T-cell (primary cell): ENCODE data around the gene HENMT1. TPM values are rescaled to one million over a fixed set of nuclear protein-coding genes. Genes with fewer than 3 reads are reported as not detected.

Experiments
- ATAC-seq, 4 experiments: fragments of 200-7000 bp in 3 of 4; fragments of 150-1000 bp in 1 of 4; cut with Tn5 transposase; replicated peaks in 1 of 4; 1 replicate in 3 of 4; 2 replicates in 1 of 4; pipeline ENCODE4 v1.10.0; 2021; ENCODE audit warnings: moderate library complexity in 3 of 4, mild to moderate bottlenecking in 2 of 4, moderate number of reproducible peaks in 1 of 4
- CTCF ChIA-PET, 2 donors: fragments of 300-600 bp; sonication (Branson Sonifier 250); formaldehyde crosslinking; loops; one replicate each; lab custom pipeline; 2022; ENCODE audit warnings: antibody characterized with exemption in 2 of 2; lab: Charles Lee
- POLR2A ChIA-PET, 2 donors: fragments of 300-600 bp; sonication (Branson Sonifier 250); formaldehyde crosslinking; loops; one replicate each; lab custom pipeline; 2022; ENCODE audit warnings: antibody characterized with exemption in 2 of 2; lab: Charles Lee
- DNase-seq, 35 experiments: peaks; one replicate each; pipeline versions ENCODE4 v3.0.0 to v3.0.0-alpha.2; 2013 to 2023
- H3K27ac ChIP-seq: one replicate; pipeline ENCODE4 v1.5.1; 2013; ENCODE audit warnings: low read length
- H3K27me3 ChIP-seq, 2 experiments: replicated peaks in 1 of 2; 1 replicate in 1 of 2; 2 replicates in 1 of 2; pipeline versions ENCODE4 v1.6.1 to v1.7.0; 2013; ENCODE audit warnings: low read length in 1 of 2, mixed read lengths in 1 of 2; ENCODE audit not compliant: control insufficient read depth in 2 of 2, insufficient read depth in 2 of 2; ENCODE audit errors: extremely low read depth in 1 of 2
- H3K36me3 ChIP-seq, 2 donors: 1 replicate in 1 of 2; 2 replicates in 1 of 2; pipeline versions ENCODE4 v1.6.1 to v1.7.0; 2013; ENCODE audit warnings: low read length in 1 of 2; ENCODE audit not compliant: control insufficient read depth in 2 of 2, insufficient read depth in 1 of 2; ENCODE audit errors: extremely low read depth in 1 of 2
- H3K4me1 ChIP-seq, 2 experiments: 1 replicate in 1 of 2; 2 replicates in 1 of 2; pipeline versions ENCODE4 v1.6.1 to v1.7.0; 2013; ENCODE audit warnings: low read length in 2 of 2, mixed read lengths in 1 of 2; ENCODE audit not compliant: insufficient read depth in 2 of 2, control insufficient read depth in 1 of 2; ENCODE audit errors: extremely low read depth in 1 of 2
- H3K4me3 ChIP-seq, 2 donors: 1 replicate in 1 of 2; 2 replicates in 1 of 2; pipeline versions ENCODE4 v1.5.1 to v1.7.0; 2013; ENCODE audit warnings: mild to moderate bottlenecking in 2 of 2, low read length in 1 of 2, moderate library complexity in 1 of 2; ENCODE audit not compliant: control insufficient read depth in 1 of 2; ENCODE audit errors: extremely low read depth in 1 of 2
- H3K9me3 ChIP-seq: 2 replicates; pipeline ENCODE4 v1.7.0; 2013
- H3K27ac Mint-ChIP-seq, 2 donors: one replicate each; pipeline ENCODE4 v1.8.0; 2020 to 2021; ENCODE audit warnings: mild to moderate bottlenecking in 2 of 2, mixed read lengths in 2 of 2
- H3K27me3 Mint-ChIP-seq, 2 donors: one replicate each; pipeline ENCODE4 v1.8.0; 2021 to 2022; ENCODE audit warnings: mixed read lengths in 2 of 2
- H3K36me3 Mint-ChIP-seq: one replicate; pipeline ENCODE4 v1.8.0; 2021; ENCODE audit warnings: mixed read lengths
- H3K4me1 Mint-ChIP-seq, 3 donors: one replicate each; pipeline ENCODE4 v1.8.0; 2020 to 2022; ENCODE audit warnings: mixed read lengths in 3 of 3, mild to moderate bottlenecking in 1 of 3
- H3K4me3 Mint-ChIP-seq, 3 donors: one replicate each; pipeline ENCODE4 v1.8.0; 2020 to 2022; ENCODE audit warnings: mild to moderate bottlenecking in 3 of 3, mixed read lengths in 3 of 3, moderate library complexity in 3 of 3
- H3K9me3 Mint-ChIP-seq, 3 donors: one replicate each; pipeline ENCODE4 v1.8.0; 2020 to 2022; ENCODE audit warnings: mixed read lengths in 3 of 3
- WGBS: methylation state at CpG from one replicate; pipeline ENCODE4 v1.1.5; 2013; ENCODE audit warnings: missing lambda C conversion rate; ENCODE audit not compliant: insufficient coverage; 5-methylcytosine and 5-hydroxymethylcytosine counted together
- total RNA-seq, 35 experiments: library from RNA in 6 of 35; stranded (reverse) in 6 of 35; fragments of 120-200 nt in 1 of 35; gene quantifications; one replicate each; pipeline versions ENCODE4 v1.2.1 to v1.2.4 and lab custom pipeline; 2013 to 2026

HENMT1 gene
- total RNA-seq, 5 donors from 2014 or later (not counting 1 experiment from before 2014, with no cell fraction given): 11.0 to 20.2 (median 16.0) TPM

GRCh38 chr1:108679586-108680213, 18.8 kb upstream of the HENMT1 start:
- H3K4me1 Mint-ChIP-seq: peaks cover 5 to 8% (median 7%) of the 10 kb centered on the region in 3 donors
- peaks cover 0 to 6% of the 10 kb centered on the region in 2 donors for H3K27me3 Mint-ChIP-seq
- 27% methylated on average over 3 of the region's 10 CpGs for WGBS
- H3K9me3 Mint-ChIP-seq: no peaks in the 10 kb centered on the region
- H3K36me3 ChIP-seq: no peaks in the 10 kb centered on the region
- ATAC-seq (no peak), DNase-seq (no peak)
- H3K27ac ChIP-seq: no peak overlapping the region
- ChIA-PET CTCF (no interaction called here), POLR2A (no interaction called here)
- no peaks in the 10 kb centered on the region for H3K27me3 ChIP-seq
- H3K4me1 ChIP-seq: peaks cover 2 to 10% of the 10 kb centered on the region in 2 experiments
- no peak overlapping the region for H3K4me3 ChIP-seq
- peak overlapping the region in 1 of 3 donors; percentile 16 for H3K4me3 Mint-ChIP-seq
- peak overlapping the region in 1 of 2 donors; percentile 28 for H3K27ac Mint-ChIP-seq
- no peaks in the 10 kb centered on the region for H3K9me3 ChIP-seq
- no peaks in the 10 kb centered on the region for H3K36me3 Mint-ChIP-seq

- Mint-ChIP-seq H3K36me3 (no peaks in the 10 kb centered on the region), H3K9me3 (no peaks in the 10 kb centered on the region), H3K4me3 (no peak overlapping the region), H3K4me1 (peaks cover 5 to 8% (median 7%) of the 10 kb centered on the region in 3 donors), H3K27me3 (peaks cover 0 to 6% of the 10 kb centered on the region in 2 donors), H3K27ac (no peak overlapping the region)
- ChIA-PET POLR2A (interaction anchor here in 1 of 2 donors (0.6 kb wide), 1 partner anchor 702 kb away, joined by 8 read pairs; no protein-coding TSS in a partner anchor), CTCF (interaction anchor here in 1 of 2 donors (0.6 kb wide), 1 partner anchor 19 kb away, joined by 3 read pairs; no protein-coding TSS in a partner anchor)
- Histone ChIP-seq H3K4me3 (no peak overlapping the region), H3K27me3 (no peaks in the 10 kb centered on the region), H3K36me3 (no peaks in the 10 kb centered on the region), H3K27ac (no peak overlapping the region), H3K4me1 (peaks cover 2 to 10% of the 10 kb centered on the region in 2 experiments), H3K9me3 (no peaks in the 10 kb centered on the region)
- WGBS: no CpG with 5 or more reads among the region's 4 CpGs
- DNase-seq (no peak), ATAC-seq (no peak)
These were observed 17.8 kb upstream of the HENMT1 start for GRCh38 chr1:108678706-108679105.

GRCh38 chr1:108671143-108671542, 10.2 kb upstream of the HENMT1 start:
- ATAC-seq: no peak
- ChIA-PET CTCF (no interaction called here), POLR2A (no interaction called here)
- Mint-ChIP-seq H3K4me1 (peaks cover 6 to 8% (median 6%) of the 10 kb centered on the region in 3 donors), H3K36me3 (no peaks in the 10 kb centered on the region), H3K27ac (no peak overlapping the region), H3K27me3 (peaks cover 0 to 10% of the 10 kb centered on the region in 2 donors), H3K4me3 (no peak overlapping the region), H3K9me3 (no peaks in the 10 kb centered on the region)
- Histone ChIP-seq H3K4me3 (no peak overlapping the region), H3K27ac (no peak overlapping the region), H3K4me1 (peaks cover 0 to 10% of the 10 kb centered on the region in 2 experiments), H3K27me3 (peaks cover 0 to 8% of the 10 kb centered on the region in 2 experiments), H3K9me3 (no peaks in the 10 kb centered on the region), H3K36me3 (no peaks in the 10 kb centered on the region)
- WGBS: 92% methylated on average over 1 of the region's 2 CpGs
- no peak for DNase-seq

- DNase-seq (no peak), ATAC-seq (no peak)
- Mint-ChIP-seq H3K9me3 (no peaks in the 10 kb centered on the region), H3K27me3 (peaks cover 0 to 10% of the 10 kb centered on the region in 2 donors), H3K4me3 (no peak overlapping the region), H3K27ac (peak overlapping the region in 1 of 2 donors; percentile 17), H3K36me3 (no peaks in the 10 kb centered on the region), H3K4me1 (peaks cover 6 to 8% (median 6%) of the 10 kb centered on the region in 3 donors)
- ChIA-PET POLR2A (no interaction called here), CTCF (no interaction called here)
- no peak overlapping the region for H3K27ac ChIP-seq
- H3K27me3 ChIP-seq: peaks cover 0 to 8% of the 10 kb centered on the region in 2 experiments
- no peaks in the 10 kb centered on the region for H3K9me3 ChIP-seq
- no peaks in the 10 kb centered on the region for H3K36me3 ChIP-seq
- no peak overlapping the region for H3K4me3 ChIP-seq
- H3K4me1 ChIP-seq: peaks cover 0 to 10% of the 10 kb centered on the region in 2 experiments
- WGBS: 100% methylated on average over 1 of the region's 5 CpGs
These were observed 9.4 kb upstream of the HENMT1 start for GRCh38 chr1:108670131-108670773.

GRCh38 chr1:108669679-108670078, 8.8 kb upstream of the HENMT1 start:
- H3K27ac Mint-ChIP-seq: no peak overlapping the region

GRCh38 chr1:108668777-108669176, 7.9 kb upstream of the HENMT1 start:
- H3K36me3 Mint-ChIP-seq: no peaks in the 10 kb centered on the region
- Histone ChIP-seq H3K4me3 (no peak overlapping the region), H3K36me3 (no peaks in the 10 kb centered on the region), H3K4me1 (peaks cover 0 to 10% of the 10 kb centered on the region in 2 experiments), H3K27me3 (peaks cover 0 to 8% of the 10 kb centered on the region in 2 experiments), H3K27ac (no peak overlapping the region), H3K9me3 (no peaks in the 10 kb centered on the region)
- ChIA-PET CTCF (no interaction called here), POLR2A (interaction anchor here (0.7 to 0.8 kb wide), 3 partner anchors 9 to 161 kb away, joined by 3 to 5 read pairs (median 4); no protein-coding TSS in a partner anchor)
- H3K4me1 Mint-ChIP-seq: peaks cover 6 to 8% (median 6%) of the 10 kb centered on the region in 3 donors
- H3K4me3 Mint-ChIP-seq: no peak overlapping the region
- H3K9me3 Mint-ChIP-seq: no peaks in the 10 kb centered on the region
- no peak overlapping the region for H3K27ac Mint-ChIP-seq
- H3K27me3 Mint-ChIP-seq: peaks cover 0 to 10% of the 10 kb centered on the region in 2 donors
- ATAC-seq: no peak
- no peak for DNase-seq

More at GRCh38 chr1:108669679-108670078, 8.8 kb upstream of the HENMT1 start:
- no peak overlapping the region for H3K4me3 Mint-ChIP-seq
- H3K27me3 Mint-ChIP-seq: peaks cover 0 to 10% of the 10 kb centered on the region in 2 donors
- ChIA-PET CTCF (no interaction called here), POLR2A (interaction anchor here (0.7 to 0.8 kb wide), 2 partner anchors 8 to 162 kb away, joined by 3 to 4 read pairs; no protein-coding TSS in a partner anchor)
- H3K4me1 ChIP-seq: peaks cover 0 to 10% of the 10 kb centered on the region in 2 experiments
- H3K27me3 ChIP-seq: peaks cover 0 to 8% of the 10 kb centered on the region in 2 experiments
- ATAC-seq (no peak), DNase-seq (no peak)
- peaks cover 6 to 8% (median 6%) of the 10 kb centered on the region in 3 donors for H3K4me1 Mint-ChIP-seq
- H3K36me3 Mint-ChIP-seq: no peaks in the 10 kb centered on the region
- 20% methylated on average over 1 of the region's 7 CpGs for WGBS
- no peak overlapping the region for H3K27ac ChIP-seq
- H3K36me3 ChIP-seq: no peaks in the 10 kb centered on the region
- H3K9me3 ChIP-seq: no peaks in the 10 kb centered on the region
- no peak overlapping the region for H3K4me3 ChIP-seq
- no peaks in the 10 kb centered on the region for H3K9me3 Mint-ChIP-seq
